Colon (tissue), 2 donors: ENCODE measurements around the gene CCZ1B.
"Not testable (repeated sequence)": the region's sequence is repeated elsewhere in the genome, so short reads cannot be mapped to it uniquely, and the experiment has no call there.

Experiments
- FAIRE-seq: peaks from 2 replicates; lab custom pipeline; 2012; peaks lifted over from hg19 to GRCh38; lab: Jason Lieb, UNC
- donor health status: control.
- donor health status: control.

Gene CCZ1B

GRCh38 chr7:6826151-6826550 lies at the start of gene CCZ1B:
CCZ1B (minus strand) TSS chr7:6826275; CDS start chr7:6826197, 78 bp downstream.
- not testable (repeated sequence) for FAIRE-seq

GRCh38 chr7:6875022-6875421 lies 48.9 kb upstream of the CCZ1B start:
- FAIRE-seq = not testable (repeated sequence)

- not testable (repeated sequence) for FAIRE-seq
These were observed 46.3 kb upstream of the CCZ1B start for GRCh38 chr7:6872246-6872945.

GRCh38 chr7:6871421-6872144 lies 45.5 kb upstream of the CCZ1B start:
- not testable (repeated sequence) for FAIRE-seq

GRCh38 chr7:6864751-6865150 lies 38.7 kb upstream of the CCZ1B start:
- FAIRE-seq = not testable (repeated sequence)

- FAIRE-seq = not testable (repeated sequence)
These were observed 38.1 kb upstream of the CCZ1B start for GRCh38 chr7:6864188-6864587.

- FAIRE-seq = not testable (repeated sequence)
These were observed 36.8 kb upstream of the CCZ1B start for GRCh38 chr7:6862876-6863275.

GRCh38 chr7:6857721-6858314 lies 31.7 kb upstream of the CCZ1B start:
- not testable (repeated sequence) for FAIRE-seq

GRCh38 chr7:6855563-6856131 lies 29.6 kb upstream of the CCZ1B start:
- FAIRE-seq = not testable (repeated sequence)

GRCh38 chr7:6854747-6855562 lies 28.9 kb upstream of the CCZ1B start:
- FAIRE-seq = not testable (repeated sequence)

GRCh38 chr7:6853681-6854080 lies 27.6 kb upstream of the CCZ1B start:
- not testable (repeated sequence) for FAIRE-seq

GRCh38 chr7:6849127-6849526 lies 23.1 kb upstream of the CCZ1B start:
- FAIRE-seq = not testable (repeated sequence)

GRCh38 chr7:6847751-6848150 lies 21.7 kb upstream of the CCZ1B start:
- FAIRE-seq = not testable (repeated sequence)

- FAIRE-seq = not testable (repeated sequence)
These were observed 19.9 kb upstream of the CCZ1B start for GRCh38 chr7:6845971-6846449.

GRCh38 chr7:6843654-6844053 lies 17.6 kb upstream of the CCZ1B start:
- not testable (repeated sequence) for FAIRE-seq

- FAIRE-seq = not testable (repeated sequence)
These were observed 17.0 kb upstream of the CCZ1B start for GRCh38 chr7:6843092-6843491.

- not testable (repeated sequence) for FAIRE-seq
These were observed 16.3 kb upstream of the CCZ1B start for GRCh38 chr7:6842278-6842921.

GRCh38 chr7:6837081-6837480 lies 11.0 kb upstream of the CCZ1B start:
- not testable (repeated sequence) for FAIRE-seq

GRCh38 chr7:6835521-6835920 lies 9.4 kb upstream of the CCZ1B start:
- FAIRE-seq = not testable (repeated sequence)

- no peak for FAIRE-seq
These were observed 7.6 kb upstream of the CCZ1B start for GRCh38 chr7:6833636-6834035.
